HG03565 (cell line): ENCODE results near the gene STK32C.
"Not testable (repeated sequence)": the region's sequence is repeated elsewhere in the genome, so short reads cannot be mapped to it uniquely, and the experiment has no call there.

Experiments used
- ATAC-seq: cut with Tn5 transposase; IDR thresholded peaks from one replicate; pipeline ENCODE4 v1.9.1; 2021; ENCODE audit warnings: mild to moderate bottlenecking, moderate library complexity; ENCODE audit not compliant: unreplicated experiment

STK32C gene

GRCh38 chr10:132339276-132339675, 31.5 kb upstream of the STK32C start:
- no peak for ATAC-seq

DNA sequence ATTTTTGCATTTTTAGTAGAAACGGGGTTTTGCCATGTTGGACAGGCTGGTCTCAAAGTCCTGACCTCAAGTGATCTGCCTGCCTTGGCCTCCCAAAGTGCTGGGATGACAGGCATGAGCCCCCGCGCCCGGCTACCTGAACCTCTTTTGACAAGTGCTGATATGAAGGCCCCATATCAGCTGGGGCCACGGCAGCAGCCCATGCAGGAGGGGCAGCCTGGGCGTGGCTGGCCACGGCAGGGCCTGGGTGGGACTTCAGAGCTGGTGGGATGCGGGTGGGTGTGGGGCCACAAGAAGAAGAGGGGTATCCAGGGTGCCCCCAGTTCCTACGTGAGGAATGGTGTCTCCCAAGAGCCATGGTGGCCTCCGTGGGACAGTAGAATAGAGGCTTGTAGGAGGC, 31.1 kb upstream of the STK32C start:
- ATAC-seq, result no peak

- ATAC-seq, result not testable (repeated sequence)
These were observed 30.1 kb upstream of the STK32C start for GRCh38 chr10:132337854-132338253.

DNA sequence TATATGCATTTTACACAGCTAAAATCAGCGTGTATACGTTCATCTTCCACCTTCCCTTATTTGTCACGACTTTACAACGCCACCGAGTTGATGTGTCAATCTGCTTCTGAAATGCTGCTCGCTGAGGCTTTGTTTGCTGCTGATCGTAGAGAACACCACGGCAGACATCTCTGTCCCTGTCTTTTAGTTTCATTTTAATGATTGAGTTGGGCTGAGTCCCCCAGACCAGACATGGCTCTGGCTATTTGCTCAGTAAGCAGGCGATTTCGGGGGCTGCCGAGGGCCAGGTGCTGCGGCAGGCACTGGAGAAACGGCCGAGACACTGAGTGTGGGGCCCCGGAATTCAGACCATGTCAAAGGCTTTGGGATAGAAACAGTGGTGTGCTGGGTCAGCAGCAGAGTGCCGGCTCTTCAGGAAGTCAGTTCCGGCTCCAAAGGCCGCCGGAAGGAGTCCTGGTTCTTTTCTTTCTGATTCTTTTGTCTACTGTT, 29.2 kb upstream of the STK32C start:
- ATAC-seq, result no peak

DNA sequence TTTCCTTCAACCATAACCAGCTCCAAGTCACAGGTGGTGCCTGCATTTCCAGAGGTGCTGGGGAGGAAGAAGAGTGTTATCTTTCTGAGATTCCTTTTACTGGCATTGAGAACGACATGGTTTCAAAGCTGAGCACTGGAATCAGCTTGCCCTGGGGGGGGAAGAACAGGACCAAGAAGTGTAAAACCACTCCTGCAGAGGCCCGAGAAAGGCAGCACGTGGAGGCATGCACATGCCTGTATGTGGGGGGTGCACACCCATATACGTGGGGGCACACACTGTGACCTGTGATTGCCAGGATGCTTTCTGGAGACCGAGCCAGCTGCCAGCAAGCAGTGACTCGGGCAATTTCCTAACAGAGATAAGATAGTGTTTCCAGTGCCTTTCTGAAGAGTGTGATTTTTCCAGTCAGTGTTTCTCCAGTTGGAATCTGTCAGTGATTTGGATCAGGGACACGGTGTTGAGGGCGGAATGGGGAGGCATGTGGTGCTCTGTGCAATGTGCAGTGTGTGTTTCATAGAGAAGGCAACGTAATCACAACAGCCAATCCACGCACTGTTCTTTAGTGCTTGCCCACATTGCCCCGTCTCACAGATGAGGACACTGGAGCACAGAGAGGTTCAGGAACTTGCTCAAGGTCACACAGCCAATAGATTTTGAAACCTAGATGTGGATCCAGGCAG, 28.5 kb upstream of the STK32C start:
- ATAC-seq, result no peak

DNA sequence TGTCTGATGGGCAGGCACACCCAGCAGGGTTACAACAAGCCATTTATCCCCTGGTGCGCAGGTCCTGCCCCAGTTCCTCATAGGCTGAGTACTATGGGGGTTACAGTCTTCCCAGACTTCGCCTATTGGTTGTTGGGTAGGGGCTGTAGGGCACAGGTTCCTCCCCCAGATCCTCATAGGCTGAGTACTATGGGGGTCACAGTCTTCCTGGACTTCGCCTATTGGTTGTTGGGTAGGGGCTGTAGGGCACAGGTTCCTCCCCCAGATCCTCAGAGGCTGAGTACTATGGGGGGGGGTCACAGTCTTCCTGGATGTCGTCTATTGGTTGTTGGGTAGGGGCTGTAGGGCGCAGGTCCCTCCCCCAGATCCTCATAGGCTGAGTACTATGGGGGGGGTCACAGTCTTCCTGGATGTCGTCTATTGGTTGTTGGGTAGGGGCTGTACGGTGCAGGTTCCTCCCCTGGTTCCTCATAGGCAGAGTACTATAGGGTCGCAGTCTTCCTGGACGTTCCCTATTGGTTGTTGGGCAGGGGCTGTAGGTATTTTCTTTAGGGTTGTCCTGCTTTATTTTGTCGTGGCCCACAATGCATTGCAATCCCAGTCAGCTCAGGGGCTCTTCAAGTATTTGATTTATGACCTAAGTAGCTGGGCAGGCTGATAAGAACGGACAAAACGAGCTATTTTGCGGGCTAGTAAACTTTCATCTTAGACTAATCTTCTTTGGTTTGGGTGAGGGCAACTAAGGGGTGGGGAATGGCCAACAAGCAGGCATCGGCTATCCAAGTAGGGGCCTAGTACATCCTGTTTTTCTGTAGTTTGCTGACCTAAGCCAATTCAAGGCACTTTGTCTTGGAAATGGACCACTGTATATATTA, 27.7 kb upstream of the STK32C start:
- ATAC-seq, result no peak

GRCh38 chr10:132334631-132335188, 27.0 kb upstream of the STK32C start:
- ATAC-seq, result no peak

DNA sequence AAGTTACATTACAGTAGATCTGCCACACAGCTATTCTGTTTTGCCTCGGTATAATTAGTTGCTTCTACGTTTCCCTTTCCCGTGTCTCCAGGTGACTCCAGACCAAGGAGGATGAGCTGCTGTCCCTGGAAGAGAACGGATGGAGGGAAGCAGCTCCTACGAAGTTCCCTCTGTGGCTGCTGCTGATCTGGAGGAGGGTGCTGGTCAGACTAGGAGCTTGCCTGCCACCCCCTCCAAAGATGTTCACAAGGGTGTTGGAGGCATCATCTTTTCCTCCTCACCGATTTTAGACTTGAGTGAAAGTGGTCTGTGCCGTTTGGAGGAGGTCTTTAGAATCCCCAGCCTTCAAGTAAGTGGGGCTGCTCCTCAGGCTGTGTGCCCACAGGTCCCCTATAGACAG, 25.6 kb upstream of the STK32C start:
- no peak for ATAC-seq

GRCh38 chr10:132332433-132332754, 24.6 kb upstream of the STK32C start:
- peak; percentile 31 for ATAC-seq

DNA sequence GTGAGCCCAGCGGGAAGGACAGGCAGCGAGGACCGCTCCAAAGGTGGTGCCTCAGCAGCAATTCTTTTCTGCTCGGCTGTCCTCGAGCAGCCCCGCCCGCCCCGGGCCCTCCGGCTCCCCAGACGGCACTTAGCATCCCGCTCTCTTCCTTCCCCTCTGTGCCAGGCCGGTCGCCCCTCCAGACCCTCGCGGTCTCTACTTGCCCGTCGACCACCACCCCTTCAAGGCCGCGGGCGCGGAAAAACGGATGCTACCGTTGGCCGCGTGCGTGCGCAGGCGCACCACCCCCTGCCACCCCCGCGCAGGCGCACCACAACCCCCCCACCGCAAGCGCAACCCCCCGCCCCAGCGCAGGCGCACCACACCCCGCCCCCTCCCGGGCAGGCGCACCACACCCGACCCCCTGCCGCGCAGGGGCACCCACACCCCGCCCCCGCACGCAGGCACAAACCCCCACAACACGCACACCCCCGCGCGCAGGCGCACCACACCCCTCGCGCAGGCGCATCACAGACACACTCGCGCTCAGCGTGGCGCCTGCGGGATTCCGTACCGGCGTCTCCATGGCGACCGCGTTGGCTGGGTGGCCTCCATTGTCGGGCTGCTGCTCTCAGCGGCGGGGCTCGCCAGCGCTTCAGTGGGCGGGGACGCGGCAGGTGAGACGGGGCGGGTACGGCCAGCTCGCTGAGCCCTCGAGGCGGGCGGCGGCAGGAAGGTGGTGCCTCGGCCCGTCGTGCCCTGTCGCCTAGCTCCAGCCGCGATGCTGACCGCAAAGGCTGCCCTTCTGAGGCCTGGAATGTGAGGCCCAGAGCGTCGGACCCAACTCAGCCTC, 24.1 kb upstream of the STK32C start, which contains the start of gene LRRC27:
TSS of gene LRRC27 (plus strand) at position 593 of the 832 bp plus-strand sequence. CDS start 1,332 bp downstream, outside the sequence.
- ATAC-seq, result peak; percentile 65

DNA sequence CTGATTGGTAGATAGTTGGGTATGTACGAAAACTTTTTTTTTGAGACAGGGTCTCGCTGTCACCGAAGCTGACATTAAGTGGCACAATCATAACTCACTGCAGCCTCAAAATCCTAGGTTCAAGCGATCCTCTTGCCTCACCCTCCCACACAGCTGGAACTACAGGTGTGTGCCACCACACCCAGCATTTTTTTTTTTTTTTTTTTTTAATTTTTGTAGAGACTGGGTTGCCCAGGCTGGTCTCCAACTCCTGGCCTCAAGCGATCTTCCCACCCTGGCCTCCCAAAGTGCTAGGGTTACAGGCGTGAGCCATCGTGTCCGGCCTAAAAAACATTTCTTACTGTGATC, 22.7 kb upstream of the STK32C start:
- ATAC-seq, result no peak

GRCh38 chr10:132329565-132330485, 22.1 kb upstream of the STK32C start:
- no peak for ATAC-seq

GRCh38 chr10:132328738-132329137, 21.0 kb upstream of the STK32C start:
- ATAC-seq, result no peak

- ATAC-seq, result no peak
These were observed 20.4 kb upstream of the STK32C start for GRCh38 chr10:132328106-132328505.

DNA sequence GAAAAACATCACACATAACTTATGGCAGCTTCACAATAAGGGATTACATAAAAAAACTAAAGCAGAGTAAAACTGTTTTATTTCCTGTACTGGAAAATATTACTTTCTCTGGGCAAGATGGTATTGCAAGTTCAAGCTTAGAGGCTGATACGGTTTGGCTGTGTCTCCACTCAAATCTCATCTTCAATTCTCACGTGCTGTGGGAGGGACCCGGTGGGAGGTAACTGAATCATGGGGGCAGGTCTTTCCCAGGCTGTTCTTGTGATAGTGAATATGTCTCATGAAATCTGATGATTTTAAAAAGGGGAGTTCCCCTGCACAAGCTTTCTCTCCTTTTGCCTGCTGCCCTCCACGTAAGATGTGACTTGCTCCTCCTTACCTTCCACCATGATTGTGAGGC, 19.2 kb upstream of the STK32C start:
- no peak for ATAC-seq

DNA sequence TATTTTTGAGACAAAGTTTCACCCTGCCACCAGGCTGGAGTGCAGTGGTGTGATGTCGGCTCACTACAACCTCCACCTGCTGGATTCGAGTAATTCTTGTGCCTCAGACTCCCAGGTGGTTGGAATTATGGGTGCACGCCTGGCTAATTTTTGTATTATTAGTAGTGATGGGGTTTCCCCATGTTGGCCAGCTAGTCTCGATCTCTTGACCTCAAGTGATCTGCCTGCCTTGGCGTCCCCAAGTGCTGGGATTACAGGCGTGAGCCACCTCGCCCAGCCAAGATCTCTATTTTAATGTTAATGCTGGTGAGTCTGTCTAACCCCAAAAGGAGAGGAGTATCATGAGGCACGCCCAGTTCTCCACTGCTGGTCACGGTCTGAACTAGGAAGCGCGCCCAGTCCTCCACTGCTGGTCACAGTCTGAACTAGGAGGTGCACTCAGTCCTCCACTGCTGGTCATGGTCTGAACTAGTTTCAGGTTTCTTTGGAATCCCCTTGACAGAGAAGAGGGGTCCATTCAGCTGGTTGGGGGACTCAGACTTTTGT, 18.7 kb upstream of the STK32C start:
- no peak for ATAC-seq

DNA sequence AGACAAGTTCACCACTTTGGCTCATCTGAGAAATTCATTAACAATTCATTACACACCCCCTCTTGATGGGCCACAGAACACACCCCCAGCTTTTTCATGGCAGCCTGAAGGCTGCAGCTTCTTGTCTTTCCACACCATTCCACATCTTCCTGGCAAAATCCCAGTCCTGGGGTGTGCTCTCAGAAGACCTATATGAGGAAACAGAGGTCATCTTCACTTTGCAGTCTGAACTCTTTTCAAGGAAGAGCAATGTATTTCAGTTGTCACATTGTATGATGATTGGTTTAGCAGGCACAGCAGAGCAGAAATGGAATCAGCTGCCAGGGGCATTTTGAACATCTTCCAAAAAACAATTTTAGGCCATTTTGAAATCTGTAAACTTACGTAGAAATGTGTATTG, 16.4 kb upstream of the STK32C start:
- no peak for ATAC-seq

GRCh38 chr10:132322586-132323048, 14.9 kb upstream of the STK32C start:
- no peak for ATAC-seq

DNA sequence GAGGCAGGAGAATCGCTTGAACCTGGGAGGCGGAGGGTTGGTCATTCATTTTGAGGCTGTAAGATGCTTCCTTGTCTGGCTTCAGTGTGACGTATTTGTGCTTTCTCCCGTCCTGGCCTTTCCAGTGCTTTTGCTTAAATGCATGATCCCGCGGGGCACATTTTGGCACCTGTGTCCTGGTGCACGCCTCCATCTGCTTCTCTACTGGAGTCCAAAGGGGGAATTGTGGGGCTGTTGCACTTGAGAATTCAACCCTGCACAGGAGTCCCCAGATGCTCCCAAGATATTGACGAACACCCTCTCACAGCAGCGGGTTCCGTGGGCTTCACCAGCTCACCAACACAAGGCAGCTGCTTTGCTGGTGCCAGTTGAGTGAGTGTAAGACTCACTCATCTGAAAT, 14.0 kb upstream of the STK32C start:
- ATAC-seq, result no peak
